Measurements from ENCODE around the gene MAPKAPK2. TPM values are rescaled to one million over a fixed set of nuclear protein-coding genes. Genes with fewer than 3 reads are reported as not detected.
A peak's percentile ranks its signal among the peaks of the same experiment; 100 is the strongest.
"Not testable (repeated sequence)": the region's sequence is repeated elsewhere in the genome, so short reads cannot be mapped to it uniquely, and the experiment has no call there.

The MAPKAPK2 gene
- 10 to 100 TPM; 62.8 to 64.7 TPM for total RNA-seq

GRCh38 chr1:206684478-206685333 lies at the start of gene MAPKAPK2:
Gene MAPKAPK2 (plus strand): TSS chr1:206684905. CDS start chr1:206685230, 325 bp downstream.
- intact Hi-C loops (cut with DNase I, micrococcal nuclease): loop anchor here (1.0 to 10.0 kb wide), 9 partner anchors 43 to 1050 kb away; partner anchors contain the start of genes DYRK3 (in 2 of the 2), EIF2D (in 1 of the 2) and ELK4 (in 1 of the 2)
- Mint-ChIP-seq H3K27ac (peak within 1 kb of the TSS; percentile 94), H3K9me3 (ENCODE audit: low read depth) (no peaks in the 10 kb centered on the region), H3K4me1 (peaks cover 66% of the 10 kb centered on the region), H3K27me3 (peaks cover 2% of the 10 kb centered on the region), H3K4me3 (peak within 1 kb of the TSS; percentile 98), H3K36me3 (ENCODE audit: low read depth) (peaks cover 2% of the 10 kb centered on the region)
- DNase-seq: peak; percentile 88
- POLR2A ChIA-PET: interaction anchor here (0.6 to 1.3 kb wide), 4 partner anchors 22 to 223 kb away, joined by 3 to 4 read pairs (median 3); partner anchors contain the start of gene DYRK3
- ATAC-seq: peak; percentile 70
- CTCF ChIA-PET: interaction anchor here (0.7 to 2.3 kb wide), 5 partner anchors 17 to 297 kb away, joined by 3 to 11 read pairs (median 5); no protein-coding TSS in a partner anchor

GRCh38 chr1:206635080-206635977 lies 49.4 kb upstream of the MAPKAPK2 start, which contains the start of gene DYRK3:
Gene DYRK3 (plus strand): TSS chr1:206635536. CDS start chr1:206635704, 168 bp downstream.
- POLR2A ChIA-PET: interaction anchor here (0.8 to 1.4 kb wide), 8 partner anchors 14 to 886 kb away, joined by 3 to 7 read pairs (median 3); partner anchors contain the start of genes IKBKE and MAPKAPK2
- no peaks in the 10 kb centered on the region for H3K9me3 Mint-ChIP-seq (ENCODE audit: low read depth)
- peak within 1 kb of the TSS; percentile 76 for H3K4me3 Mint-ChIP-seq
- peak within 1 kb of the TSS; percentile 87 for H3K27ac Mint-ChIP-seq
- peaks cover 27% of the 10 kb centered on the region for H3K4me1 Mint-ChIP-seq
- CTCF ChIA-PET: interaction anchor here (0.6 to 17.9 kb wide), 45 partner anchors 8 to 1173 kb away, joined by 3 to 564 read pairs (median 4); partner anchors contain the start of genes EIF2D and IKBKE
- intact Hi-C loops (cut with DNase I, micrococcal nuclease): loop anchor here (1.0 to 10.0 kb wide), 10 partner anchors 23 to 349 kb away; partner anchors contain the start of genes MAPKAPK2 (in 2 of the 2), EIF2D (in 1 of the 2) and RASSF5 (in 1 of the 2)
- peak; percentile 97 for DNase-seq
- peaks cover 7% of the 10 kb centered on the region for H3K27me3 Mint-ChIP-seq
- H3K36me3 Mint-ChIP-seq (ENCODE audit: low read depth): peaks cover 10% of the 10 kb centered on the region
- ATAC-seq: peak; percentile 93

GRCh38 chr1:206635978-206636345 lies 48.7 kb upstream of the MAPKAPK2 start:
- intact Hi-C loops (cut with DNase I, micrococcal nuclease): loop anchor here (1.0 to 10.0 kb wide), 10 partner anchors 24 to 349 kb away; partner anchors contain the start of genes MAPKAPK2 (in 2 of the 2), EIF2D (in 1 of the 2) and RASSF5 (in 1 of the 2)
- Mint-ChIP-seq H3K4me3 (peak overlapping the region; percentile 76), H3K36me3 (ENCODE audit: low read depth) (peaks cover 13% of the 10 kb centered on the region), H3K9me3 (ENCODE audit: low read depth) (no peaks in the 10 kb centered on the region), H3K4me1 (peaks cover 27% of the 10 kb centered on the region), H3K27me3 (peaks cover 7% of the 10 kb centered on the region), H3K27ac (no peak overlapping the region)
- no peak for DNase-seq
- ChIA-PET POLR2A (interaction anchor here (0.9 to 1.4 kb wide), 5 partner anchors 14 to 887 kb away, joined by 3 to 4 read pairs (median 3); partner anchors contain the start of gene MAPKAPK2), CTCF (interaction anchor here (0.6 to 17.9 kb wide), 18 partner anchors 15 to 1174 kb away, joined by 3 to 564 read pairs (median 4); partner anchors contain the start of gene EIF2D)
- ATAC-seq: peak; percentile 9

- ChIA-PET CTCF (interaction anchor here (0.7 to 17.9 kb wide), 7 partner anchors 15 to 276 kb away, joined by 3 to 564 read pairs (median 5); no protein-coding TSS in a partner anchor), POLR2A (no interaction called here)
- Mint-ChIP-seq H3K4me1 (peaks cover 27% of the 10 kb centered on the region), H3K9me3 (ENCODE audit: low read depth) (no peaks in the 10 kb centered on the region), H3K27me3 (peaks cover 7% of the 10 kb centered on the region), H3K36me3 (ENCODE audit: low read depth) (peaks cover 14% of the 10 kb centered on the region), H3K27ac (no peak overlapping the region), H3K4me3 (peak overlapping the region; percentile 25)
- intact Hi-C loops (cut with DNase I, micrococcal nuclease): loop anchor here in 1 of 2 experiments (5.0 to 10.0 kb wide), 2 partner anchors 171 to 348 kb away; no protein-coding TSS in a partner anchor
- DNase-seq (no peak), ATAC-seq (no peak)
Measured at GRCh38 chr1:206636671-206637070, 48.0 kb upstream of the MAPKAPK2 start.

- Mint-ChIP-seq H3K9me3 (ENCODE audit: low read depth) (no peaks in the 10 kb centered on the region), H3K27me3 (peaks cover 5% of the 10 kb centered on the region), H3K27ac (no peak overlapping the region), H3K36me3 (ENCODE audit: low read depth) (peaks cover 14% of the 10 kb centered on the region), H3K4me1 (peaks cover 27% of the 10 kb centered on the region), H3K4me3 (peak overlapping the region; percentile 47)
- POLR2A ChIA-PET: no interaction called here
- DNase-seq (no peak), ATAC-seq (no peak)
- CTCF ChIA-PET: interaction anchor here (0.5 to 17.9 kb wide), 9 partner anchors 16 to 1518 kb away, joined by 3 to 564 read pairs (median 3); no protein-coding TSS in a partner anchor
- intact Hi-C loops (cut with DNase I, micrococcal nuclease): loop anchor here in 1 of 2 experiments (5.0 to 10.0 kb wide), 2 partner anchors 170 to 347 kb away; no protein-coding TSS in a partner anchor
Measured at GRCh38 chr1:206637605-206638004, 47.1 kb upstream of the MAPKAPK2 start.

- H3K36me3 Mint-ChIP-seq (ENCODE audit: low read depth): peaks cover 18% of the 10 kb centered on the region
- CTCF ChIA-PET, POLR2A ChIA-PET: not testable (repeated sequence)
Measured at GRCh38 chr1:206642074-206642473, 42.6 kb upstream of the MAPKAPK2 start.

GRCh38 chr1:206643118-206643698 lies 41.5 kb upstream of the MAPKAPK2 start:
- H3K27me3 Mint-ChIP-seq: no peaks in the 10 kb centered on the region
- ATAC-seq (no peak), DNase-seq (no peak)
- H3K4me1 Mint-ChIP-seq: no peaks in the 10 kb centered on the region
- H3K36me3 Mint-ChIP-seq (ENCODE audit: low read depth): peaks cover 24% of the 10 kb centered on the region
- ChIA-PET CTCF (no interaction called here), POLR2A (no interaction called here)
- H3K9me3 Mint-ChIP-seq (ENCODE audit: low read depth): no peaks in the 10 kb centered on the region
- H3K27ac Mint-ChIP-seq: no peak overlapping the region
- intact Hi-C loops (cut with DNase I, micrococcal nuclease): no loop called here
- H3K4me3 Mint-ChIP-seq: no peak overlapping the region

More at GRCh38 chr1:206642074-206642473, 42.6 kb upstream of the MAPKAPK2 start:
- ATAC-seq; DNase-seq; H3K27me3 Mint-ChIP-seq; intact Hi-C loops (cut with DNase I, micrococcal nuclease); H3K27ac Mint-ChIP-seq; H3K9me3 Mint-ChIP-seq (ENCODE audit: low read depth); H3K4me1 Mint-ChIP-seq; H3K4me3 Mint-ChIP-seq: not testable (repeated sequence)

GRCh38 chr1:206646504-206646903 lies 38.2 kb upstream of the MAPKAPK2 start:
- CTCF ChIA-PET: interaction anchor here (2.3 to 27.4 kb wide), 3 partner anchors 9 to 16 kb away, joined by 14 to 564 read pairs (median 176); partner anchors contain the start of gene DYRK3
- POLR2A ChIA-PET: no interaction called here
- peaks cover 17% of the 10 kb centered on the region for H3K36me3 Mint-ChIP-seq (ENCODE audit: low read depth)
- H3K27me3 Mint-ChIP-seq: no peaks in the 10 kb centered on the region
- H3K9me3 Mint-ChIP-seq (ENCODE audit: low read depth): no peaks in the 10 kb centered on the region
- intact Hi-C loops (cut with DNase I, micrococcal nuclease): no loop called here
- DNase-seq: no peak
- no peaks in the 10 kb centered on the region for H3K4me1 Mint-ChIP-seq
- no peak for ATAC-seq
- no peak overlapping the region for H3K27ac Mint-ChIP-seq
- H3K4me3 Mint-ChIP-seq: no peak overlapping the region

- no peaks in the 10 kb centered on the region for H3K27me3 Mint-ChIP-seq
- peaks cover 2% of the 10 kb centered on the region for H3K4me1 Mint-ChIP-seq
- POLR2A ChIA-PET: no interaction called here
- DNase-seq: no peak
- CTCF ChIA-PET: interaction anchor here (13.1 to 27.4 kb wide), 2 partner anchors 15 kb away, joined by 176 to 564 read pairs; partner anchors contain the start of gene DYRK3
- no peak for ATAC-seq
- no peaks in the 10 kb centered on the region for H3K9me3 Mint-ChIP-seq (ENCODE audit: low read depth)
- no peak overlapping the region for H3K27ac Mint-ChIP-seq
- no peak overlapping the region for H3K4me3 Mint-ChIP-seq
- peaks cover 17% of the 10 kb centered on the region for H3K36me3 Mint-ChIP-seq (ENCODE audit: low read depth)
- intact Hi-C loops (cut with DNase I, micrococcal nuclease): no loop called here
Measured at GRCh38 chr1:206647224-206647623, 37.5 kb upstream of the MAPKAPK2 start.

All from activated CD4-positive, alpha-beta T cell treated with anti-CD3 and anti-CD28 coated beads for 36 hours (primary cell).